ENCODE data around the gene GRHL3. TPM values are rescaled to one million over a fixed set of nuclear protein-coding genes. Genes with fewer than 3 reads are reported as not detected.

GRHL3 gene
- total and polyA plus RNA-seq, 4 donors, result 0.23 to 0.95 (median 0.35) TPM

- ATAC-seq (ENCODE audit: insufficient read depth, low FRiP score) (peak; percentile 77), DNase-seq (peak; percentile 32 to 76 (median 40))
- no peak for TF ChIP-seq CTCF (IDR thresholded peaks at IDR 0.05; ENCODE audit: control extremely low read depth, extremely low read depth)
- H3K27ac ChIP-seq (ENCODE audit: low read depth in 1 of 2, low read length in 1 of 2), result no peak overlapping the region
- peaks cover 0 to 3% (median 0%) of the 10 kb centered on the region in 3 donors for H3K27me3 ChIP-seq (ENCODE audit: control insufficient read depth in 3 of 3, insufficient read depth in 3 of 3, low read length in 2 of 3)
- peaks cover 0 to 11% (median 6%) of the 10 kb centered on the region in 5 donors for H3K4me1 ChIP-seq (ENCODE audit: control insufficient read depth in 5 of 5, insufficient read depth in 5 of 5, low read length in 5 of 5)
- WGBS, 2 donors, result 35 to 42% methylated on average over 9 of the region's 9 CpGs
- no peaks in the 10 kb centered on the region for H3K9me3 ChIP-seq (ENCODE audit: control insufficient read depth in 4 of 4, insufficient read depth in 3 of 4, low read length in 3 of 4)
- no peak overlapping the region for H3K4me3 ChIP-seq
- no peaks in the 10 kb centered on the region for H3K36me3 ChIP-seq (ENCODE audit: control insufficient read depth in 4 of 4, insufficient read depth in 4 of 4, low read length in 4 of 4)
- H3K9ac ChIP-seq (ENCODE audit: insufficient read depth in 1 of 2, low read length in 2 of 2), result no peak overlapping the region
Measured at GRCh38 chr1:24294716-24295371, 24.3 kb upstream of the GRHL3 start.

- H3K27me3 ChIP-seq (ENCODE audit: control insufficient read depth in 3 of 3, insufficient read depth in 3 of 3, low read length in 2 of 3), result peaks cover 0 to 3% (median 0%) of the 10 kb centered on the region in 3 donors
- DNase-seq, result no peak
- ATAC-seq (ENCODE audit: insufficient read depth, low FRiP score), result no peak
- no peaks in the 10 kb centered on the region for H3K36me3 ChIP-seq (ENCODE audit: control insufficient read depth in 4 of 4, insufficient read depth in 4 of 4, low read length in 4 of 4)
- H3K4me3 ChIP-seq, result no peak overlapping the region
- 94 to 96% methylated on average over 5 of the region's 5 CpGs for WGBS, 2 donors
- H3K27ac ChIP-seq (ENCODE audit: low read depth in 1 of 2, low read length in 1 of 2), result no peak overlapping the region
- H3K9ac ChIP-seq (ENCODE audit: insufficient read depth in 1 of 2, low read length in 2 of 2), result no peak overlapping the region
- peaks cover 0 to 11% (median 6%) of the 10 kb centered on the region in 5 donors for H3K4me1 ChIP-seq (ENCODE audit: control insufficient read depth in 5 of 5, insufficient read depth in 5 of 5, low read length in 5 of 5)
- no peak for TF ChIP-seq CTCF (IDR thresholded peaks at IDR 0.05; ENCODE audit: control extremely low read depth, extremely low read depth)
- no peaks in the 10 kb centered on the region for H3K9me3 ChIP-seq (ENCODE audit: control insufficient read depth in 4 of 4, insufficient read depth in 3 of 4, low read length in 3 of 4)
Measured at GRCh38 chr1:24295535-24295934, 23.6 kb upstream of the GRHL3 start.

- ATAC-seq (ENCODE audit: insufficient read depth, low FRiP score) (no peak), DNase-seq (no peak)
- Histone ChIP-seq H3K36me3 (ENCODE audit: control insufficient read depth in 4 of 4, insufficient read depth in 4 of 4, low read length in 4 of 4) (no peaks in the 10 kb centered on the region), H3K27ac (ENCODE audit: low read depth in 1 of 2, low read length in 1 of 2) (no peak overlapping the region), H3K9ac (ENCODE audit: insufficient read depth in 1 of 2, low read length in 2 of 2) (no peak overlapping the region), H3K27me3 (ENCODE audit: control insufficient read depth in 3 of 3, insufficient read depth in 3 of 3, low read length in 2 of 3) (peaks cover 0 to 3% (median 0%) of the 10 kb centered on the region in 3 donors), H3K4me1 (ENCODE audit: control insufficient read depth in 5 of 5, insufficient read depth in 5 of 5, low read length in 5 of 5) (peaks cover 0 to 20% (median 6%) of the 10 kb centered on the region in 5 donors), H3K9me3 (ENCODE audit: control insufficient read depth in 4 of 4, insufficient read depth in 3 of 4, low read length in 3 of 4) (no peaks in the 10 kb centered on the region), H3K4me3 (no peak overlapping the region)
- no peak for TF ChIP-seq CTCF (IDR thresholded peaks at IDR 0.05; ENCODE audit: control extremely low read depth, extremely low read depth)
- 87 to 91% methylated on average over 5 of the region's 5 CpGs for WGBS, 2 donors
Measured at GRCh38 chr1:24297187-24297851, 21.8 kb upstream of the GRHL3 start.
